IPS-NIHi7 (cell line): ENCODE data around the gene OR5K4.

Source experiments
- DNase-seq: peaks from one replicate; pipeline ENCODE4 v3.0.0; 2012; ENCODE audit warnings: mixed read lengths; ENCODE audit errors: extremely low spot score

Gene OR5K4, protein sequence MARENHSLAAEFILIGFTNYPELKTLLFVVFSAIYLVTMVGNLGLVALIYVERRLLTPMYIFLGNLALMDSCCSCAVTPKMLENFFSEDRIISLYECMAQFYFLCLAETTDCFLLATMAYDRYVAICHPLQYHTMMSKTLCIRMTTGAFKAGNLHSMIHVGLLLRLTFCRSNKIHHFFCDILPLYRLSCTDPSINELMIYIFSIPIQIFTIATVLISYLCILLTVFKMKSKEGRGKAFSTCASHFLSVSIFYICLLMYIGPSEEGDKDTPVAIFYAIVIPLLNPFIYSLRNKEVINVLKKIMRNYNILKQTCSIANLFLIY

DNA sequence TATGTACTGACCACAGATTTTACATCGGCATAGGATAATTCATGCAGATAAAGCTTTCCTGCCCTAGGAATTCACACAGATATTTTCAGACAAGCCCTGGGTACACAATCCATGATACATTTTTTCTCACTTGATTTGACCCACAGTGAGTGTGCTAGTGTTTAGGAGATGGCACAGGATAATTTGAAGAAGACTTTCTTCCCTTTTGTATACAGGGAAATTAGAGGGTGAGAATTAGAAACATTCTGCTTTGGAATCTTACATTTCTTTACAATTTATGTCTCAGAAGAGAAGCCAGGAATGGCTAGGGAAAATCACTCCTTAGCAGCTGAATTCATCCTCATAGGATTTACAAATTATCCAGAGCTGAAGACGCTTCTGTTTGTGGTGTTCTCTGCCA lies at the start of gene OR5K4:
Gene OR5K4, plus strand, starts transcription at position 301 of the 400 bp plus-strand sequence. Its CDS starts 0 bp downstream, at position 301.
- DNase-seq, result no peak

DNA sequence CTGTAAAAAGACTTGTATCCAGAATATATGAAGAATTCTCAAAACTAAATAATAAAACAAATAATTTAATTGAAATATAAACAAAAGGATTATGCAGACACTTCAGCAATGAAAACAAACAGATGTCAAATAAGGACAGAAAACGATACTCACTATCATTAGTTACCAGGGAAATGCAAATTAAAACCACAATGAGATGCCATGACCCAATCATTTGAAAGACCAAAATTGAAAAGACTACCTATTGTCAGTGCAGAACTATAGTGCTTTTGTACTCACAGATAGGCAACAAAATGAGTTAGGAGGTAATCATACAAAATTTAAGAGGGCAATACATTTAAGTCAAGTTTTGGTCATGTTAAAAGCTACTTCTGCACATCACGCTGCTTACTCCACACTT lies 31.6 kb upstream of the OR5K4 start:
- DNase-seq, result no peak

- no peak for DNase-seq
Measured at GRCh38 chr3:98322686-98323085, 31.0 kb upstream of the OR5K4 start.

- no peak for DNase-seq
Measured at GRCh38 chr3:98323425-98323824, 30.2 kb upstream of the OR5K4 start.

DNA sequence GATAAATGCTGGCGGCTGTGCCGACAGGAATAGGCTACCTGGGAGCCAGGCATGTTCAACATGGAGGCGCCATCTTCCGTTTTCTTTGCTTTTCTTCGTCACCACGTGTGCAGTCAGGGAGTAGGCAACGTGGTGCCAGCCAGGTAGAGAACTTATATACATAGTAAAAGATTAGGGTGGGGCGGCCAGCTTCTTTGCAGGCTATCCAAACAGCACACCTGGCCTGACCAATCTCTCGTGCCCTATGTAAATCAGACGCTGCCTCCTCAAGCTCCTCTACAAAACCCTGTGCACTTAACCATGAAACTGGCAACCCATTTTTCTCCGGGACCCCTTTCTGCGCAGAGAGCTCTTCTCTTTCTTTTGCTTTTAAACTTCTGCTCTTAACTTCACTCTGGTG lies 28.6 kb upstream of the OR5K4 start:
- DNase-seq, result no peak

GRCh38 chr3:98326105-98326893 lies 27.4 kb upstream of the OR5K4 start:
- DNase-seq, result no peak

DNA sequence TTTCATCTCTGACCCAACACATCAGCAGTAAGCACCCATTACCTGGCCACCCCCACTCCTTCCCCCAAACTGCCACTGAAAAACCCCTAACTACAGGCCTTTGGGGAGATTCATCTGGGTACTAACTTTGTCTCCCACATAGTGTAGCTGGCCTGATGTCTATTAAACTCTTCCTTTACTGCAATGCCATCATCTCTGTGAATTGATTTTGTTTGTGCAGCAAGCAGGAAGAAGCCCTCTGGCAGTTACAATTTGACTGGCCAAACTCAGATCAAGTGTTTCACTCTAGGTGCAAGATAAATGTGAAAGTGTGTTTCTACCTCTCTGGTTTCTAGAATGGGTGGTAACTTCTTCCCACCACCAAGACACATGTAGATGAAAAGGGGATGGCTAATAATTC lies 26.7 kb upstream of the OR5K4 start:
- no peak for DNase-seq

- no peak for DNase-seq
Measured at GRCh38 chr3:98328933-98329332, 24.7 kb upstream of the OR5K4 start.

DNA sequence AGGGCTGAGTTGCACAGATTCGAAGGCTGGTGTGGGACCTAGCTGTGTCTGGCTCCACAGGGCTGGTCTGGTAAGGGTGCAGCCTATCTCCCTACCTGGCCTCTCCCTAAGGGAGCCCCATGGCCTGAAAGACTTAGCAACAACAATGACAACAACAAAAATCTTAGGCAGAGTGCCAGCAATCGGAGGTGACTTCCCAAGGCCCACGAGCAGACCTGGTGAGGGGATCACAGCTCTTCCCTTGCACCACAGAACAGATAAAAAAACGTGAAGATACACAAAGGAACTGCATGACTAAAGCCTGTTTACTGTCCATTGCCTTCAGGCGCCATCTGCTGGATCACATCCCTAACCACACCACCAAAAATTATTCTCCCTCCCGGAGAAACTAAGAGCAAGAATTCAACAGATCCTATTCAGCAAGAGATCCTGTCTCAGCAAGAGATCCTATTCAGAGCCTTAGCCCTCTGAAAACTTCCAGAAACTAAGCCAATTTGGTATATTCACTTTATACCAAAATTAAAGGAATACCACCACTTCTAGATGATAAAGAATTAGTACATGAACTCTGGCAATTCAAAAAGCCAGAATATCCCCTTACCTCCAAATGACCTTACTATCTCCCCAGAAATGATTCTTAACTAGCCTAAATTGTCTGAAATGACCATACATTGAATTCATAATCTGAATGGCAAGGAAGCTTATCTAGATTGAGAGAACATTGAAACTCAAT lies 24.1 kb upstream of the OR5K4 start:
- peak; percentile 62 for DNase-seq

- DNase-seq, result no peak
Measured at GRCh38 chr3:98331329-98331728, 22.3 kb upstream of the OR5K4 start.

GRCh38 chr3:98333989-98334606 lies 19.6 kb upstream of the OR5K4 start:
- no peak for DNase-seq

GRCh38 chr3:98339031-98339430 lies 14.6 kb upstream of the OR5K4 start:
- DNase-seq, result no peak

GRCh38 chr3:98341758-98342157 lies 11.9 kb upstream of the OR5K4 start:
- no peak for DNase-seq

DNA sequence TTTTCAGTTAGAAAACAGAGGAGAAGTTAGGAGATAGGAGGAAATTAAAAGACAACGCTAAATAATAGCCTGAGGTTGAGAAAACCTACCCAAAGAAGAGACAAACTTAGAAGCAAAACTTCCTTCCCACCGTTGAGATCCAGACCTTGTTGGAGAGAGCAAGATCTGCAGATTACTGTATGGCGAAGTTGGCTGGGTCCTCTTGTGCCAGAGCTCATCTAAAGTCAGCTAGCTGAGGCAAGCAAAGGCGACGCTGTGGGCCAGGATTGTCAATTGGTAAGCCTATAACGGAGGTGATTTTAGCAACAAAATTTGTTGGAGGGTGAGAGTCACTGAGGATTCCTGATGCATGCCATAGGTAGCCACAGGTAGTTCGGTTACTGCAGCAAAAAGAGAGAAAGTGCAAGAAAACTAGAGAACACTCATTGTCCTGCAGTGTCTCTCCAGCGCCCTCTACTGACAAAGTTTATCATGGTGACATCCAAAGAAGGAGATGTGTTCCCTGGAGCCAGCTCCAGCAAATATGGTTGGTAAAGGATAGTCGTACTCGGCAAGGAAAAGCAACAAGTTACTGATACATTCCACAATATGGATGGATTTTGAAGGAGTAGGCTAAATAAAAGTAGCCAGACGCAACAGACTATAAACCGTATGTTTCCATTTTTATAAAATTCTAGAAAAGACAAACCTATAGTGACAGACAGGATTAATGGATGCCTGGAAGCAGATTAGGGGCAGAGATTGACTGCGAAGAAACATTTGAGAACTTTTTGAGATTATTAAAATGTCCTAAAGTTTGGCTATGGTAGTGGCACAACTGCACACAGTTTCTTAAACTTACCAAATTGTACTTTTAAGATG lies 9.8 kb upstream of the OR5K4 start:
- DNase-seq, result peak; percentile 73

DNA sequence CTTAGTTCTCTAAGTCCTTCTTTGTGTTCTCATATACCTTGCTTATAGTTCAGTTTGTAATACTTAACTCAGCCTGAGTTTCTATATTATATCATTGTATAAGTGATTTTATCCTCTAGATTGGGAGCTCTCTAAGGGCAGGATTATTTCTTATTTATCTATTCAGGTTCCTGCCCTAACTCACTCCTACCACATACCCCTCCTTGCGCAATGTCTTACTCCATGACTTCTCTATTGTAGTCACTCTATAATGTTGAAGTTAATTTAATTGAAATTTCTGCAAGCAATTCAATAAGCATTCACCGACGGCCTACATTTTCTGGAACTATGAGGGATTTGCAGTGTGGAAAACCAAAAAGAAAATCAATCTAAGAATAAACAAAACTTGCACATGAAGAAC lies 3.6 kb upstream of the OR5K4 start:
- DNase-seq, result no peak

DNA sequence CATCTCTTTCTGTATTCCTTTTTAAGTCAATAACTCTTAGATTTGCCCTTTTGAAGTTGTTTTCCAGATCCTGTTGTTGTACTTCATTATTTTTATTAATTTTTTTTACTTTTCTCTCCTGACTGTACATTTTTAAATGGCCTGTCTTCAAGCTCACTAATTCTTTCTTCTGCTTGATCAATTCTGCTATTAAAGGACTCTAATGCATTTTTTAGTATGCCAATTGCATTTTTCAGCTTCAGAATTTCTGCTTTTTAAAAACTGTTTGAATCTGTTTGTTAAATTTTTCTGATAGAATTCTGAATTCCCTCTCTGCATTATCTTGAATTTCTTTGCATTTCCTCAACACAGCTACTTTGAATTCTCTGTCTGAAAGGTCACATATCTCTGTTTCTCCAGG lies 5.6 kb downstream of the OR5K4 start:
- no peak for DNase-seq

DNA sequence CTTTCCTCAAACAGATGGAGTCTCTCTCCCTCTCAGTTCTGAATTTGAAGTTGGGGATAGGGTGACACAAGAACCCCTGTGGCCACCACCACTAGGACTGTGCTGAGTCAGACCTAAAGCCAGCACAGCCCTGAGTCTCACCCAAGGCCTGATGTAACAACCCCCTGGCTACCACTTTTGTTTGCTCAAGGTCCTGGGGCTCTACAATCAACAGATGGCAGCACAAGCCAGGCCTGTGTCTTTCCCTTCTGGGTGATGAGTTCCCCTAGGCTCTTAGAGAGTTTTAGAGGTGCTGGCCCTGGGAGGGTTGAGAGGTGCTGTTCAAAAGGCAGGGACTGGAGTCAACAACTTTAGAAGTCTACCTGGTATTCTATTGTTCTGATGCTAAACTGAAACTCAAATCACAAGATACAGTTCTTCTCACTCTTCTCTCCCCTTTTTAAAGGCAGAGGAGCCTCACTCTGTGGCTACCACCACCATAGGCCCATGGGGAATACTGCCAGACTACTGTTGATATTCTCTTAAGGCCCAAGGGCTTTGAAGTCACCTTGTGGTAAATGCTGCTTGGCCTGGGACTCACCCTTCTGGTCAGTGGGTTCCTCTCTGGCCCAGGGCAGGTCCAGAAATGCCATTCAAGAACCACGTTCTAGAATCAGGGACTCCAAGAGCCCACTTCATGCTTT lies 6.5 kb downstream of the OR5K4 start:
- DNase-seq, result no peak

- no peak for DNase-seq
Measured at GRCh38 chr3:98360681-98361080, 7.0 kb downstream of the OR5K4 start.

DNA sequence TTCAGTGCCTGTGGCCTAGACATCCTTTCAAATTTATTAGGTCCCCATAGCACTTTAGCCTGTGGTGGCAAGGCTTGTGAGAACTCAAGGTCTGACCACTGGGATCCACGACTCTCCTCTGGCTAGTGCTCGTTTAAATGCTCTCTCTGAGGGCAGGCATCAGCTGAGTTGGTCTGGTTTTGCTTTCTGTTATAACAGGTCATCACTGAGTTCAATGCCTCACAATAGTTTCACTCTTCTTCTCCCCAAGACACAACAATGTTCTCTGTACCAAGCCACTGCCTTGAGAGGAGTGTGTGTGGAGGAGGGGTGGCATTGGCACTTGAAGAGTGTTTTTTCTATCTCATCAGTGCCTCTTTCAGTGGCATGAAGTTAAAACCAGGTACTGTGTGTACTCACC lies 7.6 kb downstream of the OR5K4 start:
- DNase-seq, result no peak

GRCh38 chr3:98367464-98368246 lies 14.0 kb downstream of the OR5K4 start:
- no peak for DNase-seq
